GM15510 (cell line): ENCODE results near the gene SSBP4.

Experiments
- POLR2A ChIP-seq: IDR thresholded peaks from 3 replicates; pipeline ENCODE4 v1.6.1; 2011; ENCODE audit warnings: borderline replicate concordance; ENCODE audit not compliant: insufficient read length; ENCODE audit errors: extremely low read depth

SSBP4 gene

DNA sequence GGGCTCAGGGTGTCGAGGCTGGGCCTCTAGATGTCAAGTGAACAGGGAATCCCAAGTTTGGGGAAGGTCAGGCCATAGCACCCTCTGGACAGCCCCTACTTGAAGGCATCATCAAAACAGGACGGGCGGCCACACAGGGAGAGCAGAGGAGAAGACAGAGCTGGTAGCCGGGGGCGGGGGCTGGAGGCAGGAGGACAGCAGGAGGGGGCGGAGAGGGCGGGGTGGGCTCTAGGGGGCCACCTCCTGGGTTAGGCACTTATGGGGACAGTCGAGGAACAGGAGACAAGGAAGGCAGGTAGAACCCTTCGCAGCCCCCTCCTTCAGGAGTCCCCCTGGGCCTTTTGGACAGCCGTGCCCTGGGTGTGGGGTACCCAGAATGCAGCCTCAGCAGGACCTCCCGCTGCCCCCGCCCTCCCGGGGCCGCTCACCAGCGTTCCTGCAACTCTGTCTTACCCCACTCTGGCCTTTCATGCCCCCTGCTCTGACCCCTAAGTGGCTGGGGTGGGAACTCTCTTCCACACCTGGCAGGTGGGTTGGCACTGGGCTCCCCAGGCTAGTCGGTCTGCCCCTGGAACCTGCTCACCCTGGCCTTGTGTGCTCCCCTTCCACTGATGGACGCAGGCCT lies 5.8 kb downstream of the SSBP4 start:
- no peak for TF ChIP-seq POLR2A

GRCh38 chr19:18425515-18426415 lies 6.6 kb downstream of the SSBP4 start:
- TF ChIP-seq POLR2A, result no peak

DNA sequence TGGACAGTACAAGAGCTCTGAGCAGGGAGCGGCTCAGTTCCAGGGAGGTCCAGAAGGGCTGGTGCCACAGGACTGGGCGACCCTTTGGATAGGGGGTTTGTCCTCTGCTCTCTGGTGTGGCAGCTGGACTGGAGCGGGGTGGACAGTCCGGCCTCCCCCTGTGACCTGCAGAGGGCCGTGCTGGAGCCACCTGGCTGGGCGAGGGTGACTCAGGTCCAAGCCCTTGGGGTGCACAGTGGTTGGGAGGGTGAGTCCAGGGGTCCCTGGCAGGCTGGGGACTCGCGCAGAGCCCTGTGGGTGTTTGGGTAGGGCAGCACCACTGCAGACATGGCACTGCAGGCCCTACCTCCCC lies 7.2 kb downstream of the SSBP4 start:
- no peak for TF ChIP-seq POLR2A

DNA sequence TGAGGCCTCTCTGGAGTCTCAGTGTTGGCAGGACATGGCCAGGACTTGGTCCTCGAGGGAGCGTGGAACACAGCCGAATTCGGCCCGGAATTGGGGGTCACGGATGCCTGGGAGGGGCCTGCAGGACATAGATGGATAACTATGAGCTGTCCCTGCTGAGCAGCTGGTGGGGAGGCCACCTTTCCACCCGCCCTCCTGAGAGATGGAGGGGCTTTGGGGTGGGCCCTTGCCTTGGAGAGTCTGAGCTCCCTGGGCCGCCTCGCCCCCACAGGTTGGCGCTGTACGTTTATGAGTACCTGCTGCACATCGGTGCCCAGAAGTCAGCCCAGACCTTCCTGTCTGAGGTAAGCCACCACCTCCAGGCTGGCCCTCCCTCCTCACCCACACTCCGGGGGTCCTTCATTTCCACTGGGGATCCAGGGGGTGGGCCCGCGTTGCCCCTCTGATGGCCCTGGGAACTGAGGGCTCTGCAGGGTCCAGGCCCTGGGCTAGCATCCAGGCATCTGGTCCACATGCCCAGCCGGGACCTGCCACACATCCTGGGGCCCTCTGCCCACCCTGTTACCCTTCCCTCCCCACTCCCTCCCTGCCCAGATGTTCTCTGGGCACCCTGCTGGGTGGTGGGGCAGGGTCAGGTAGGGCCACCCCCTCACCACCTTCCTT lies 8.0 kb downstream of the SSBP4 start:
- TF ChIP-seq POLR2A, result no peak

GRCh38 chr19:18427743-18428113 lies 8.5 kb downstream of the SSBP4 start:
- TF ChIP-seq POLR2A, result no peak

DNA sequence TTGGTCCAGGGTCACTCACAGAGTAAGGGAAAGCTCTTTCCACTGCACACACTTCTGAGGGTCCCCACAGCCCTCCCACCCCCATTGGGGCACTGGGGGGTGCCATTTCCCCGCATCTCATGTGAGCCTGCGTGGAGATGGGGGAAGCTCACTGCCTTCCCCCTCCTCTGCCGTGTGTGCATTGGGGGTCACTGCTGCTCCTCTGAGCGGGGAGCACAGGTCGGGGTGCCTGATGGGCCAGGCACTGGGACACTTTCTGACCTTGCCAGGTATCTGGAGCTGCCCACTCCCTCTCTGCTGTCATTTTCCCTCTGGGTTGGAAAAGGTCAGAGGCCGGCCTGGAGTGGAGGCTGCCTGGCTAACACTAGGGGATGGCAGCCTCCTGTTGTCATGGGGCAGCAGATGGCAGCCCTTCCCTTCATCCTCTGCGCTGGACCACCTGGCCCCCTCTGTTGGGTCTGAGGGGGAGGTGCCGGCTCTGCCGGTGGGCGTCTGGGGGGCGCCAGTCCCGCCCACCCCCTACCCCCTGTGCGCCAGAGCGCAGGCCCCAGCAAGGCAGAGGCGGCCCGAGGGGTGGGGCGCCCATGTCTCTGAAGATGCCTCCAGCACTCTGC lies 9.1 kb downstream of the SSBP4 start:
- TF ChIP-seq POLR2A, result no peak

GRCh38 chr19:18428787-18429674 lies 9.8 kb downstream of the SSBP4 start:
- no peak for TF ChIP-seq POLR2A

DNA sequence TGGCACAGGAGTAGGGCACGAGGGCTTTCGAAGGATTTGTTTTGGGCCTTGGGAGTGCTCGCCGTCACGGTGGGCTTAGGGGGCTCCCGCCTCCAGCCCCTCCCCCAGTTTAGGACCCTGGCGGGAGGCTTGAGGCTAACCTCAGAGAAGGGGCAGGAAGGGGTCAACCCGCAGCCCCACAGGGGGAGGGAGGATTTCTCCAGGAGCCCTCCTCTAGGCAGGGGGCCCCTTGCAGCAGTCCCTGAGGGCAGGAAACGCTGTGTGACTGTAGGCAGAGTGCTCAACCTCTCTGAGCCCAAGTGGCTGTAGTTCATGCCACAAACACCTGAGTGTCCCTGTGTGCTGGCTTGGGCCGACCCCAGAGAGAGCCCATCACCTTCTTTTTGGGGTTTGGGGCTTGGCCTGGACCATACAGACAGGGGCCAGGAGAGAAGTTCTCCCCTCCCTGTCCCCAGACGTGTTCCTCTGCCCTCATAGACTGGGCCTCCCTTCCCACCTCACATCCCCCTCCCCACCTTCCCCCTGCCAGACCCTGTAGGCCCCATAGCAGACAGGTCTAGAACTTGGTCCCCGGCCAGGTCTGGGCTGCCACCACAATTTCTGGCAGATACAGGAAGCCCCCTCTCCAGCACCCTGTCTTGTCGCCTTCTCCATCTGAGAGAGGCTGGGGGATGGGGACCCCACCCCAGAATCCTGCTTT lies 10.7 kb downstream of the SSBP4 start:
- no peak for TF ChIP-seq POLR2A

DNA sequence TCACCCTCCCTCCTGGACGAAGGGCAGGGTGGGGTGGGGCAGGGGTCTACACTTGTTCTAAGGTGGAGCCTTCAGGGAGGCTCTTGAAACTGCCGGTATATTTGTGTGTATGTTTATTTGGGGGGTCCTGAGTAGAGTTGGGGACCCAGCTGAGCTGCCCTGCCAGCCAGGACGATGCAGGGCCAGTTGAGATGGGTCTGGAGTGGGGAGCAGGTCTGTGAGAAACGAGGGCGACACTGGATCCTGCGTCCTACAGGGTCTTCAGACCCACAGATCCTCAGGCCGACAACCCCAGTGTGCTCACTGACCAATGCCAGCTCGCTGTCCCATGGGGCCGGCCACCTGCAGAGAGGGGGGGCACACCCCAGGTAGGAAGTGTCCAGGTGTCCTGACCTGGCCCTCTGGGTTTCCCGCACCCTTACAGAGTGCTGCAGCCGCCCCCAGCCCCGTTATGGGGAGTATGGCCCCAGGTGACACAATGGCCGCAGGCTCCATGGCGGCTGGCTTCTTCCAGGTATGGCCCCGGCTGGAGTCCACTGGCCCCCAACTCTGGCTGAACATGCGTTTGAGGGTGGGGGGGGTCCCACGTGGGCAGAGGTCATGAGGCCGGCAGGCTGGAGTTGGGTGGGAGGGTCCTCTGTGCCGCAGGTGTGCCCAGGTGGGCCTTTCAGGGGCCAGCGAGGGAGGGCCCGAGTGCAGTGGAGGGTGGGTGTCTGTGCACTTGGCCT lies 11.4 kb downstream of the SSBP4 start:
- no peak for TF ChIP-seq POLR2A

DNA sequence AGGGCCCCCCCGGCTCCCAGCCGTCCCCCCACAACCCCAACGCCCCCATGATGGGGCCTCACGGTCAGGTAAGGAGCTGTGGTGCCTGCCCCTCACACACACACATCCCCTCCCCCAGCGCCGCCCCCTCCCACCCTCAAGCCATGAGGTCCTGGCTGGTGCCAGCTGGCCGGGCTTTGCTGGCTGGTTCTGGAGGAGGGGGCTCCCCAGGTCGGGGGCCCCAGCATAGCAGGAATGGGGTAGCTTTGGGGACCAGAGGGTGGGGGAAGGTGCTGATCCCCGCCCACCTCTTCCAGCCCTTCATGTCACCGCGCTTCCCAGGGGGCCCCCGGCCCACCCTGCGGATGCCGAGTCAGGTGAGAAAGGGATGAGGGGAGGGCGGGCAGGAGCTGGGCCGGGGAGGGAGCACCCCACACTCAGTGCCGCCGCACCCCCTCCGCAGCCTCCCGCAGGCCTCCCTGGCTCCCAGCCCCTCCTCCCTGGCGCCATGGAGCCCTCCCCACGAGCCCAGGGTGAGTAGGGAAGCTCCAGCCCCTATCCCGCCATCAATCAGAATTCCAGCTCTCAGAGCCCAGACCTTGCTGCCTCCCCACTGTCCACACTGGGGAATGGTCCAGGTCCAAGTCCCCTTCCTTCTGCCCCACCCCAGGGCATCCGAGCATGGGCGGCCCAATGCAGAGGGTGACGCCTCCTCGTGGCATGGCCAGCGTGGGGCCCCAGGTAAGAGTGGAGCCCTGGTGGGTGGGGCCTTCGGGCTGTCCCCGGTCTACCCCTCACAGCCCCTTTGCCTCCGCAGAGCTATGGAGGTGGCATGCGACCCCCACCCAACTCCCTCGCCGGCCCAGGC lies 12.4 kb downstream of the SSBP4 start:
- TF ChIP-seq POLR2A, result no peak

DNA sequence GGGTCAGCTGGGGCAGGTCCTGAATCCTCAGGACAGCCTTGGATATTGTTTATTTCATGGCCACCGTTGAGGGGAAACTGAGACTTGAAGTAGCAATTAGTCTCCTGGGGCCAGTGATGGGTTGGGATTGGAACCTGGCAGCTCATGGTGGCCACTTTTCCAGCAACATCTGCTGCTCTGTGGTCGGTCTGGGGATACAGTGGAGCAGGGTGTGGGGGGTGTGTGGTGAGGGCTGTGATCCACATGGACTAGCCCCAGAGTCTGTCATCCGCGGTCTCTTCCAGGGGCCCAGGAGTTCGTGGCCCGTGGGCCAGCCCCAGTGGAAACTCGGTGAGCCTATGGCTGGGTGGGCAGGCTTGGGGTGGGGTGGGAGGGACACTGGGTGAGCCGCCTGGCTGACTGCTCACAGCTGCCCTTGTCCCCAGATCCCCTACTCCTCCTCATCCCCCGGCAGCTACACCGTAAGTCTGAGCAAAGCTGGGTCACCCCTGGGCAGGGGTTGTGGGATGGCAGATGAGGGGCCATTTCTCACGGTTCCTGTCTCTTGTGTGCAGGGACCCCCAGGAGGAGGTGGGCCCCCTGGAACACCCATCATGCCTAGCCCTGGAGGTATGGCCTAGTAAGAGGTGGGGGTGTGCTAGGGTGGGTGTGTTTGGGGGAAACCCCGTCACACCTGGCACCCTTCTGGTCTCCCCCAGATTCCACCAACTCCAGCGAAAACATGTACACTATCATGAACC lies 13.2 kb downstream of the SSBP4 start:
- no peak for TF ChIP-seq POLR2A

DNA sequence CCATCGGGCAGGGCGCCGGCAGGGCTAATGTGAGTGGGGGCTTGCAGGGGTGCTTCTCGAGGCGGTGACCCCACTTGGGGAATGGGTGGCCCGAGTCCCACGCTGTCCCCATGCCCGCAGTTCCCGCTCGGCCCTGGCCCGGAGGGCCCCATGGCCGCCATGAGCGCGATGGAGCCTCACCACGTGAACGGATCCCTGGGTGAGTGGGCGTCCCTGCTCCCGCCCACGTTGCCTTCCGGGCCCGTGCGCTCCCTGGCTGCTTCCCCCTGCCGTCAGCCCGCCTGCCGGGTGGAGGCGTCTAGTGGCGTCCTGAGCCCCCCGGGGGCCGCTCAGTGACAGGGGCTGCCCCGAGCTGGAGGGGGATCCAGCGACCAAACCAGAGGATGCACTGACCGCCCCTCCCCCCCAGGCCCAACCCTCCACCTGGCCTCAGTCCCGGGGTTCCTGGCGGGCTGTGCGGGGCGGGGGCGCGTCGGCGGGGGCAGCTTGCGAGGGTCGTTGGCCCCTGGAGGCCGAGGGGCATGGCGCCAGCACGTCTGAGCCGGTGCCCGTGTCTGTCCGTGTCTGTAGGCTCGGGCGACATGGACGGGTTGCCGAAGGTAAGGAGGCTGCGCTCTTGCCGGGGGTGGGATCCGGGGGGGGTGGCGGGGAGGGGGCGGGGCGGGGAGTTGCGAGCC lies 14.0 kb downstream of the SSBP4 start:
- no peak for TF ChIP-seq POLR2A
